WTC11 (cell line): ENCODE measurements around the gene SKA2. TPM values are rescaled to one million over a fixed set of nuclear protein-coding genes. Genes with fewer than 3 reads are reported as not detected.
A peak's percentile ranks its signal among the peaks of the same experiment; 100 is the strongest.

Source experiments
- ATAC-seq: fragments of 200-7000 bp; cut with Tn5 transposase; 2 replicates; pipeline ENCODE4 v1.10.0; 2021; ENCODE audit warnings: mild to moderate bottlenecking, moderate library complexity
- CTCF ChIA-PET: fragments of 300-600 bp; sonication (Branson Sonifier 250); formaldehyde crosslinking; loops from one replicate; lab custom pipeline; 2021; ENCODE audit warnings: antibody characterized with exemption; lab: Charles Lee
- POLR2A ChIA-PET: fragments of 350-600 bp; sonication (Branson Sonifier 250); formaldehyde crosslinking; loops from one replicate; lab custom pipeline; 2021; ENCODE audit warnings: antibody characterized with exemption; lab: Charles Lee
- DNase-seq: peaks from one replicate; pipeline ENCODE4 v3.0.0; 2021; ENCODE audit warnings: low spot score
- H3K27ac Mint-ChIP-seq: 2 replicates; pipeline ENCODE4 v1.8.0; 2021; ENCODE audit warnings: mixed read lengths
- H3K27me3 Mint-ChIP-seq: 2 replicates; pipeline ENCODE4 v1.8.0; 2021; ENCODE audit warnings: low read depth, mild to moderate bottlenecking, moderate library complexity, mixed read lengths
- H3K36me3 Mint-ChIP-seq: 2 replicates; pipeline ENCODE4 v1.8.0; 2021; ENCODE audit warnings: mixed read lengths
- H3K4me1 Mint-ChIP-seq: 2 replicates; pipeline ENCODE4 v1.8.0; 2022; ENCODE audit warnings: mixed read lengths
- H3K4me3 Mint-ChIP-seq: 2 replicates; pipeline ENCODE4 v1.8.0; 2021; ENCODE audit warnings: mild to moderate bottlenecking, moderate library complexity, mixed read lengths
- H3K9me3 Mint-ChIP-seq: 2 replicates; pipeline ENCODE4 v1.8.0; 2021; ENCODE audit warnings: mixed read lengths
- ATF3 ChIP-seq: sonication (generic); formaldehyde crosslinking; conservative IDR thresholded peaks from 2 replicates; pipeline ENCODE4 v1.8.1; 2022; ENCODE audit warnings: mild to moderate bottlenecking, missing genetic modification reagents
- ATF6 ChIP-seq: sonication (generic); formaldehyde crosslinking; IDR thresholded peaks from 2 replicates; pipeline ENCODE4 v1.8.1; 2023; ENCODE audit warnings: mild to moderate bottlenecking, missing genetic modification reagents
- CREB1 ChIP-seq: sonication (generic); formaldehyde crosslinking; IDR thresholded peaks from 2 replicates; pipeline ENCODE4 v1.8.0; 2023; ENCODE audit warnings: mild to moderate bottlenecking, missing genetic modification reagents
- EMX1 ChIP-seq: fragments of 250-450 bp; sonication (Bioruptor Pico); IDR thresholded peaks from 2 replicates; pipeline ENCODE4 v1.8.0; 2021; ENCODE audit warnings: mild to moderate bottlenecking
- FOXP1 ChIP-seq: sonication (generic); formaldehyde crosslinking; IDR thresholded peaks from 2 replicates; pipeline ENCODE4 v1.8.0; 2022; ENCODE audit warnings: missing genetic modification reagents, mild to moderate bottlenecking, moderate library complexity, borderline replicate concordance
- GABPB1 ChIP-seq: sonication (generic); formaldehyde crosslinking; IDR thresholded peaks from 2 replicates; pipeline ENCODE4 v1.8.1; 2023; ENCODE audit warnings: mild to moderate bottlenecking, missing genetic modification reagents
- GTF2I ChIP-seq: fragments of 250-450 bp; sonication (Bioruptor Pico); conservative IDR thresholded peaks from 2 replicates; pipeline ENCODE4 v1.4.0; 2021; ENCODE audit warnings: mild to moderate bottlenecking
- HMGXB4 ChIP-seq: sonication (generic); formaldehyde crosslinking; IDR thresholded peaks from 2 replicates; pipeline ENCODE4 v1.8.1; 2023; ENCODE audit warnings: mild to moderate bottlenecking, moderate library complexity, missing genetic modification reagents
- JAZF1 ChIP-seq: fragments of 250-450 bp; sonication (Bioruptor Pico); IDR thresholded peaks from 2 replicates; pipeline ENCODE4 v1.9.0; 2021; ENCODE audit warnings: moderate library complexity, mild to moderate bottlenecking, inconsistent platforms
- MLX ChIP-seq: sonication (generic); formaldehyde crosslinking; IDR thresholded peaks from 2 replicates; pipeline ENCODE4 v1.8.1; 2023; ENCODE audit warnings: mild to moderate bottlenecking, missing genetic modification reagents, moderate library complexity
- MXD4 ChIP-seq: fragments of 250-450 bp; sonication (Bioruptor Pico); IDR thresholded peaks from 2 replicates; pipeline ENCODE4 v1.8.0; 2021; ENCODE audit warnings: mild to moderate bottlenecking, moderate library complexity, borderline replicate concordance
- NFATC4 ChIP-seq: fragments of 250-450 bp; sonication (Bioruptor Pico); IDR thresholded peaks from 2 replicates; pipeline ENCODE4 v1.9.0; 2021; ENCODE audit warnings: mild to moderate bottlenecking
- OVOL2 ChIP-seq: fragments of 250-450 bp; sonication (Bioruptor Pico); IDR thresholded peaks from 2 replicates; pipeline ENCODE4 v1.9.0; 2021; ENCODE audit warnings: mild to moderate bottlenecking, borderline replicate concordance
- PRRX2 ChIP-seq: fragments of 250-450 bp; sonication (Bioruptor Pico); IDR thresholded peaks from 2 replicates; pipeline ENCODE4 v1.8.0; 2021; ENCODE audit warnings: mild to moderate bottlenecking
- SMAD3 ChIP-seq: sonication (generic); formaldehyde crosslinking; IDR thresholded peaks from 2 replicates; pipeline ENCODE4 v1.8.0; 2022; ENCODE audit warnings: missing genetic modification reagents, mild to moderate bottlenecking, borderline replicate concordance
- SP1 ChIP-seq: sonication (generic); formaldehyde crosslinking; conservative IDR thresholded peaks from 2 replicates; pipeline ENCODE4 v1.8.1; 2022; ENCODE audit warnings: missing genetic modification reagents
- TP53 ChIP-seq: sonication (generic); formaldehyde crosslinking; IDR thresholded peaks from 2 replicates; pipeline ENCODE4 v1.8.1; 2023; ENCODE audit warnings: mild to moderate bottlenecking, missing genetic modification reagents
- ZMAT4 ChIP-seq: fragments of 250-450 bp; sonication (Bioruptor Pico); IDR thresholded peaks from 2 replicates; pipeline ENCODE4 v1.9.0; 2021; ENCODE audit warnings: mild to moderate bottlenecking
- ZNF121 ChIP-seq: sonication (generic); formaldehyde crosslinking; IDR thresholded peaks from 2 replicates; pipeline ENCODE4 v1.8.0; 2023; ENCODE audit warnings: missing genetic modification reagents
- ZNF317 ChIP-seq: sonication (generic); formaldehyde crosslinking; IDR thresholded peaks from 2 replicates; pipeline ENCODE4 v1.8.1; 2023; ENCODE audit warnings: low read depth, mild to moderate bottlenecking, moderate library complexity, missing genetic modification reagents, borderline replicate concordance
- ZNF425 ChIP-seq: fragments of 250-450 bp; sonication (Bioruptor Pico); conservative IDR thresholded peaks from 2 replicates; pipeline ENCODE4 v1.9.0; 2021; ENCODE audit warnings: mild to moderate bottlenecking
- total RNA-seq: library from RNA; stranded (reverse); gene quantifications from 3 replicates; pipeline ENCODE4 v1.2.3, GENCODE V29; 2021

Gene SKA2
- total RNA-seq, 1 experiment from 2014 or later, result 80.0 TPM

GRCh38 chr17:59172436-59173004 is 17.5 kb upstream of the SKA2 start:
- H3K27me3 Mint-ChIP-seq, result no peaks in the 10 kb centered on the region
- H3K27ac Mint-ChIP-seq, result no peak overlapping the region
- H3K36me3 Mint-ChIP-seq, result peaks cover 38% of the 10 kb centered on the region
- ATAC-seq, result no peak
- POLR2A ChIA-PET, result no interaction called here
- CTCF ChIA-PET, result no interaction called here
- H3K4me3 Mint-ChIP-seq, result no peak overlapping the region
- peaks cover 13% of the 10 kb centered on the region for H3K9me3 Mint-ChIP-seq
- no peaks in the 10 kb centered on the region for H3K4me1 Mint-ChIP-seq
- no peak for DNase-seq
- TF ChIP-seq TP53 (no peak), ZNF317 (CRISPR knock-in tag) (0 out of 2 replicates have a peak, but pooled peaks have one; percentile 19)
- TF ChIP-seq, all 79 proteins: peak for 1

- H3K36me3 Mint-ChIP-seq, result peaks cover 13% of the 10 kb centered on the region
- H3K27ac Mint-ChIP-seq, result peak overlapping the region; percentile 72; the same call in 1 of the 2 replicates
- ATAC-seq (no peak), DNase-seq (no peak)
- POLR2A ChIA-PET, result no interaction called here
- H3K4me1 Mint-ChIP-seq, result peaks cover 3% of the 10 kb centered on the region
- H3K27me3 Mint-ChIP-seq, result no peaks in the 10 kb centered on the region
- TF ChIP-seq GTF2I (CRISPR knock-in tag) (no peak), NFATC4 (CRISPR knock-in tag) (no peak), SP1 (CRISPR knock-in tag) (no peak), CREB1 (CRISPR knock-in tag) (no peak), ZMAT4 (CRISPR knock-in tag) (no peak), FOXP1 (CRISPR knock-in tag) (no peak), PRRX2 (CRISPR knock-in tag) (no peak), ZNF425 (no peak), EMX1 (CRISPR knock-in tag) (no peak), MXD4 (CRISPR knock-in tag) (no peak), OVOL2 (CRISPR knock-in tag) (no peak), SMAD3 (CRISPR knock-in tag) (no peak), MLX (no peak), HMGXB4 (CRISPR knock-in tag) (no peak), ATF3 (CRISPR knock-in tag) (no peak), ATF6 (CRISPR knock-in tag) (no peak), ZNF121 (CRISPR knock-in tag) (no peak), JAZF1 (CRISPR knock-in tag) (no peak), GABPB1 (CRISPR knock-in tag) (no peak)
- TF ChIP-seq, all 79 proteins: peak for 0
- CTCF ChIA-PET, result interaction anchor here (0.6 kb wide), 1 partner anchor 83 kb away, joined by 3 read pairs; no protein-coding TSS in a partner anchor
- Mint-ChIP-seq H3K9me3 (no peaks in the 10 kb centered on the region), H3K4me3 (no peak overlapping the region)
Observed at GRCh38 chr17:59167571-59168001, 12.6 kb upstream of the SKA2 start.
